Kidney tubule cell (primary cell): Measurements from ENCODE around the gene IFITM2.
A peak's percentile ranks its signal among the peaks of the same experiment; 100 is the strongest.

Source experiments
- DNase-seq: peaks from one replicate; pipeline ENCODE4 v3.0.0-alpha.2; 2018; ENCODE audit warnings: low spot score

Gene IFITM2

GRCh38 chr11:281486-282161, 26.0 kb upstream of the IFITM2 start:
- no peak for DNase-seq

GRCh38 chr11:282171-282570, 25.4 kb upstream of the IFITM2 start:
- DNase-seq = no peak

GRCh38 chr11:282630-283360, 24.8 kb upstream of the IFITM2 start:
- no peak for DNase-seq

GRCh38 chr11:283405-284104, 24.1 kb upstream of the IFITM2 start:
- DNase-seq = no peak

- no peak for DNase-seq
Measured at GRCh38 chr11:284105-285020, 23.3 kb upstream of the IFITM2 start.

- no peak for DNase-seq
Measured at GRCh38 chr11:285021-285893, 22.4 kb upstream of the IFITM2 start.

GRCh38 chr11:285894-286220, 21.8 kb upstream of the IFITM2 start:
- DNase-seq = no peak

- DNase-seq = peak; percentile 17
Measured at GRCh38 chr11:286977-287820, 20.4 kb upstream of the IFITM2 start.

GRCh38 chr11:287821-288477, 19.7 kb upstream of the IFITM2 start:
- peak; percentile 11 for DNase-seq

GRCh38 chr11:288478-289397, 18.9 kb upstream of the IFITM2 start, which contains the start of gene PGGHG:
Gene PGGHG (plus strand): TSS chr11:289126. CDS start chr11:289817, 691 bp downstream.
- DNase-seq = peak; percentile 61

- no peak for DNase-seq
Measured at GRCh38 chr11:289398-289711, 18.3 kb upstream of the IFITM2 start.

- DNase-seq = no peak
Measured at GRCh38 chr11:289712-290620, 17.6 kb upstream of the IFITM2 start.

GRCh38 chr11:290621-291231, 16.9 kb upstream of the IFITM2 start:
- no peak for DNase-seq

GRCh38 chr11:291281-292210, 16.1 kb upstream of the IFITM2 start:
- DNase-seq = no peak

GRCh38 chr11:292211-293121, 15.2 kb upstream of the IFITM2 start:
- no peak for DNase-seq
